ENCODE measurements around the gene AGRP.
"Not testable (repeated sequence)": the region's sequence is repeated elsewhere in the genome, so short reads cannot be mapped to it uniquely, and the experiment has no call there.

AGRP gene

GRCh38 chr16:67504031-67505021 is 21.0 kb upstream of the AGRP start:
- in situ Hi-C loops (cut with HindIII; ENCODE audit: low sequenced_read_pairs) = no loop called here

DNA sequence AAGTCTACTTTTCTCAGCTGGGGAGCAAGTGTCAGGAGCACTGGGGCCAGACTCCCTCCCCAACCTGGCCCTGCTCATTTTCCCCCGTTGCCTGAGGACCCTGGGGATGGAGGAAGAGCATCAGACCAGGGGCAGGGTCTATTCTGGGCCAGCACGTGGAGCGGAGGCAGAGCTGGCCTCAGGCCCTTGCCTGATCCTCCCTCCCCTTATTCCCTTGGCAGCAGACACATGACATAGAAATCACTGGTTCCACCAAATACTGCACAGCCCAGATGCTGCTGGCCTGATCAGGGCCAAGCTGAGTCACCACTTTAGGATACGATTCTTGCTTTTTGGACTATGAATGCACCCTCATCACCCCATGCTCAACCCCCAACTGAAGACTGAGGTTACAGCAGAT is 15.8 kb upstream of the AGRP start:
- in situ Hi-C loops (cut with HindIII; ENCODE audit: low sequenced_read_pairs) = no loop called here

GRCh38 chr16:67490335-67491096 is 7.2 kb upstream of the AGRP start:
- in situ Hi-C loops (cut with HindIII; ENCODE audit: low sequenced_read_pairs) = no loop called here

GRCh38 chr16:67489401-67490083 is 6.2 kb upstream of the AGRP start:
- in situ Hi-C loops (cut with HindIII; ENCODE audit: low sequenced_read_pairs) = no loop called here

GRCh38 chr16:67487561-67487960 is 4.2 kb upstream of the AGRP start:
- in situ Hi-C loops (cut with HindIII; ENCODE audit: low sequenced_read_pairs) = not testable (repeated sequence)

- in situ Hi-C loops (cut with HindIII; ENCODE audit: low sequenced_read_pairs) = no loop called here
Measured at GRCh38 chr16:67486805-67487204, 3.5 kb upstream of the AGRP start.

DNA sequence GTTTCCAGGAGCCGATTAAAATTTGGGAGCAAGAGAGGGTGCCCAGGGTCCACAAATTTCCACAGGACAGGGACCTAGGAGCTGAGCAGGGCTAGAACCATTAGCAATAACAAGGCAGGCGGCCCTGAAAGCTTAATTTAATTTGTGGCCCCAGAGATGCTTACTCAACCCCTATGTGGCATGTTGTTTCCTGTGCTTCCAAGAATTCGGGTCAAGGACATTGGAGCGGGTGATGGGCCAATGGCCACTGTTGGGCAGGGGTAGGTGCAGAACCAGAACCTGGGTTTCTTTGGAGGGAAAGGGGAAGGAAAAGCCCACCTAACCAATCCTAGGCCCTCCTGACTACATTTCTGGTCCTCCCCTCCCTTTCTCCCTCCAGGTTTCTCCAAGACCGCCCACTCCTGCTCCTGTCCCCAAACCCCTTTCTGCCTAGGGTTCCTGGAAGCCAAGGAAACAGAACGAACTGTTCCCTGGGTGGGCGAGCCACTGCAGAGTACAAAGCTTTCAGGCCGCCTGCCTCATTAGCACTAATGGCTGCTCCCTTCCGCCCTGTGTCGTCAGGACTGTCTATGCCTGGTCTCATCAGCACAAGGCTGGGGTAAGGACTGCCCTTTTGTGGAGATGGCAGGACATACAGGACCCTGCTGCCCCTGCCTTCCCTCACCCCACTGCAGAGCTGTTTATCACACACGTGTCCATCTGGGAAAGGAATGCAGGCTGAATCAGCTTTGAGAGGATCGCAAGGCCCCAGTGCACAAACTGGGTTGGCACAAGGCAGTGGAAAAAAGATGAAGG is 581 bp upstream of the AGRP start:
- in situ Hi-C loops (cut with HindIII; ENCODE audit: low sequenced_read_pairs) = no loop called here

DNA sequence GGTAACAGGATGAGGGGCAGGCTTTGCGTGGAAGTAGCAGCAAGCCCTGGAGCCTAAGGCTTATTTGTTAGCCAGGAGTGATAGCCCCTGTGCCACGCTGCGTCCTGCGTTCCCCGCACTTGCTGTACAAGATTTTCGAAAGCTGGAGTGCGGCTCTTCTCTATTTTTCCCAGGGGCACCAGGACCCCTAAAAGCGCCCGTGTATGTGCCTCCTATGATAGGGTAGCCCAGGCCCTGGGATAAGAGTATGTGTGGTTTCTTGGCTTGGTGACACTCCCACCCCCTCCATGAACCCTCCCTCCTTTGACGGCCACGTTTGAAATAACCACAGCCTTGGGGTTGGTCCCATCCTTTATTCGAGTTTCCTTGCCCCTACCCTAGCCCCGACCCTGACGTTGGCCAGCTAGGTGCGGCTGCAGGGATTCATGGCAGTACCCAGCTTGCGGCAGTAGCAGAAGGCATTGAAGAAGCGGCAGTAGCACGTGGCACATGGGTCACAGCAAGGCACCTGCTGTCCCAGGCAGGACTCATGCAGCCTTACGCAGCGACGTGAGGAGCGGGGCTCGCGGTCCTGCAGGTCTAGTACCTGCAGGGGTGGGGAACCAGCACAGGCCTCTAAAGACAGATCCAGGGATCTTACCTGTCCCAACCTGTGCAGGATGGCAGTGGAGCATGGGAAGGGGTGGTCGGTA is 968 bp downstream of the AGRP start:
- in situ Hi-C loops (cut with HindIII; ENCODE audit: low sequenced_read_pairs) = no loop called here

GRCh38 chr16:67481561-67482232 is 1.6 kb downstream of the AGRP start:
- in situ Hi-C loops (cut with HindIII; ENCODE audit: low sequenced_read_pairs) = no loop called here

GRCh38 chr16:67480833-67481560 is 2.4 kb downstream of the AGRP start, which contains the start of gene ATP6V0D1:
Gene ATP6V0D1 (minus strand): TSS chr16:67481157. CDS start chr16:67481086, 71 bp downstream.
- in situ Hi-C loops (cut with HindIII; ENCODE audit: low sequenced_read_pairs) = no loop called here

GRCh38 chr16:67477960-67478554 is 5.3 kb downstream of the AGRP start:
- in situ Hi-C loops (cut with HindIII; ENCODE audit: low sequenced_read_pairs) = no loop called here

GRCh38 chr16:67474551-67475455 is 8.5 kb downstream of the AGRP start:
- in situ Hi-C loops (cut with HindIII; ENCODE audit: low sequenced_read_pairs) = no loop called here

DNA sequence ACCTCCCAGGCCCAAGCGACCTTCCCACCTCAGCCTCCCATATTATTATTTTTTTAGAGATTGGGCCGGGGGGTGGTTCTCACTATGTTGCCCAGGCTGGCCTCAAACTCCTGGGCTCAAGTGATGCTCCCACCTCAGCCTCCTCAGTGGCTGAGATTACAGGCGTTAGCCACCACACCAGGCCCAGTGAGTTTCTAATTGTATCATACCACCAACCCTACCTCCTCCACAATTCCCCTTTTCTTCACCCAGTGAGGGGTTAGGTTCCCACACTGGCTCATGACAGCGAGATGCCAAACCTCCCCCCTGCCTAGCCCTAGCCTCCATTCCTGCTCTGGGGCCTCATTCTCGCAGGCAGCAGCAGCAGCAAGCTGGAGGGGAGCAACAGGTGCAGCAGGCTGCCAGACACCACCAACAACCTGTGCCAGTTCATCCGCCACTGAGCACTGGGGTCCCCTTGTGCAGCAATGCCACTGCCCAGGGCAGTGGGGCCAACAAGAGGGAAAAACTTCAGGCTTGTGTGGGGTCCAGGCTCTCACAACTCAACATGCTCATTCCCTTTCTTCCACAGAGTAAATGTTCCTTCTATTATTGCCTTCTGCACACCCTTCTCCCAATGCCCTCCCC is 11.5 kb downstream of the AGRP start:
- in situ Hi-C loops (cut with HindIII; ENCODE audit: low sequenced_read_pairs) = no loop called here

- in situ Hi-C loops (cut with HindIII; ENCODE audit: low sequenced_read_pairs) = no loop called here
Measured at GRCh38 chr16:67470359-67470758, 13.0 kb downstream of the AGRP start.

GRCh38 chr16:67468731-67469130 is 14.6 kb downstream of the AGRP start:
- in situ Hi-C loops (cut with HindIII; ENCODE audit: low sequenced_read_pairs) = no loop called here

GRCh38 chr16:67466581-67466980 is 16.8 kb downstream of the AGRP start:
- in situ Hi-C loops (cut with HindIII; ENCODE audit: low sequenced_read_pairs) = no loop called here

- in situ Hi-C loops (cut with HindIII; ENCODE audit: low sequenced_read_pairs) = no loop called here
Measured at GRCh38 chr16:67464565-67464964, 18.8 kb downstream of the AGRP start.

All from DLD1 (cell line).